ENCODE data around the gene BDNF. TPM values are rescaled to one million over a fixed set of nuclear protein-coding genes. Genes with fewer than 3 reads are reported as not detected.
"Not testable (repeated sequence)": the region's sequence is repeated elsewhere in the genome, so short reads cannot be mapped to it uniquely, and the experiment has no call there.

Gene BDNF
- total RNA-seq, 1 donor from 2014 or later = 12.6 TPM

GRCh38 chr11:27677108-27677507 lies 23.1 kb downstream of the BDNF start:
- FAIRE-seq (no peak), DNase-seq (ENCODE audit: low spot score in 2 of 2) (no peak)

GRCh38 chr11:27673979-27674663 lies 26.1 kb downstream of the BDNF start:
- FAIRE-seq (no peak), DNase-seq (ENCODE audit: low spot score in 2 of 2) (no peak)

DNA sequence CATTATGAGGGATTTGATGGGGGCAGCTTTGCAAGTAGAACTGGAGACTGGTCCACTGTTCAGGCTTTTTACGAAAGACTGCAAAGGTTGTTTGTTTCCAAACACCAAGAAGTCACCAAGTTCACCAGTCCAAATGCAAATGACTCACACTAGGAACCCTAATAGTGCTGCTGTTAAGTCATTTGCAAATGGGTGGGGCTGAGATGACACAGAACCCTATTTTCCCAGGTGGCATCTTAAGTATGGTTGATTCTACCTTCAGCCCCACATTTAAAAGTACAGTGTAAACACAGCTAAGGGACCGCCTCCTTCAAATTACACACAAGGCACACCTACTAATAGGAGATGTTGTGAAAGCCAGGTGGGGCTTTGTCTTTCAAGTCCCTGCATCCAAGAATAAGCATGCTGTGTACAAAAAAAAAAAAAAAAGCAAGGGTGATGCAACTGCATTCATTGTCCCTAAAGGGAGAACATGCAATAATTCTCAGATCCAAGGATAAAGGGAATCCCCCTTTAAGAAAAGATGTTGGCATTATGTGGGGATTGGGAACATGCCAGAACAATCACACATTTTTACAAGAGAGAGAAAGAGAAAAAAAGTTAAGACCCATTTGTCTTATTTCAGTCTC lies 27.3 kb downstream of the BDNF start:
- DNase-seq (ENCODE audit: low spot score in 2 of 2) (no peak), FAIRE-seq (no peak)

DNA sequence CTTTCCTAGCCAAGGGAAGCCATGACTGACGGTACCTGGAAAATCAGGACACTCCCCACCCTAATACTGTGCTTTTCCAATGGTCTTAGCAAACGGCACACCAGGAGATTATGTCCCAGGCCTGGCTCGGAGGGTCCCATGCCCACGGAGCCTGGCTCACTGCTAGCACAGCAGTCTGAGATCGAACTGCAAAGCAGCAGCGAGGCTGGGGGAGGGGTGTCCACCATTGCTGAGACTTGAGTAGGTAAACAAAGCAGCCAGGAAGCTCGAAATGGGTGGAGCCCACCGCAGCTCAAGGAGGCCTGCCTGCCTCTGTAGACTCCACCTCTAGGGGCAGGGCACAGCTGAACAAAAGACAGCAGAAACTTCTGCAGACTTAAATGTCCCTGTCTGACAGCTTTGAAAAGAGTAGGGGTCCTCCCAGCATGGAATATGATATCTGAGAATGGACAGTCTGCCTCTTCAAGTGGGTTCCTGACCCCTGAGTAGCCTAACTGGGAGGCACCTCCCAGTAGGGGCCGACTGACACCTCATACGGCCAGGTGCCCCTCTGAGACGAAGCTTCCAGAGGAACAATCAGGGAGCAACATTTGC lies 34.6 kb downstream of the BDNF start:
- DNase-seq (ENCODE audit: low spot score in 2 of 2); FAIRE-seq: not testable (repeated sequence)

- no peak for DNase-seq (ENCODE audit: low spot score in 2 of 2)
- no peak for FAIRE-seq
Observed at GRCh38 chr11:27663326-27663725, 36.9 kb downstream of the BDNF start.

- FAIRE-seq = no peak
- DNase-seq (ENCODE audit: low spot score in 2 of 2) = no peak
Observed at GRCh38 chr11:27660171-27660570, 40.1 kb downstream of the BDNF start.

DNA sequence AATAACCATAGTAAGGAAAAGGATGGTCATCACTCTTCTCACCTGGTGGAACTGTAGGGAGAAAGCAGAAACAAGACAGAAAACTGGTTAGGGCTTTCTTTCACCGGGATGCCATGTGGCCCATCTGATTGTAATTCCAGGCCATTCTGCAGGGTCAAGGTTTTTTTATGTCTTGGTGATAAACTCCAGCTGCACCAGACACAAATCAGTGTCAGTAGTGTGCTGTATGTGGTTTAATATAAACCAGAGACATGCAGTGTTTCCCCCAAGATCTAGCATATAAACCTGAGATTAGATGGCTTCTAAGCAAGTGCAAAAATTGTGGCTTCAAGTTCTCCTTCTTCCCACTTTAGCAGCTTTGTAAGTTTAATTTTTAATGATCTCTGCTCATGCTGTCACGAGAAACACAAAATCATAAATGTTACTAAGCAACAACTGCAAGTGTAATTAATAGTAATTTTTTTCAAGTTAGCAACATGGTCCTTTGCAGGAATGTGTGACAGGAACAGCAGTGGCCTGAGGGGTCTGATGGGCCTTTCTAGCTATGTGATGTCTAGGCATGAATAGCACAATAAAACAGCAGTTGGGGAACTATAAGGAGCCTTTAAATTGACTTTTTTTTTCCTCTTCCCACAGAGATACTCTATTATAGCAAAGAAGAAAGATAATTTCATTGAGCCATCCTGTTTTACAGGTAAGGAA lies 41.6 kb downstream of the BDNF start:
- FAIRE-seq (no peak), DNase-seq (ENCODE audit: low spot score in 2 of 2) (no peak)

- FAIRE-seq (no peak), DNase-seq (ENCODE audit: low spot score in 2 of 2) (no peak)
Observed at GRCh38 chr11:27656806-27657483, 43.3 kb downstream of the BDNF start.

DNA sequence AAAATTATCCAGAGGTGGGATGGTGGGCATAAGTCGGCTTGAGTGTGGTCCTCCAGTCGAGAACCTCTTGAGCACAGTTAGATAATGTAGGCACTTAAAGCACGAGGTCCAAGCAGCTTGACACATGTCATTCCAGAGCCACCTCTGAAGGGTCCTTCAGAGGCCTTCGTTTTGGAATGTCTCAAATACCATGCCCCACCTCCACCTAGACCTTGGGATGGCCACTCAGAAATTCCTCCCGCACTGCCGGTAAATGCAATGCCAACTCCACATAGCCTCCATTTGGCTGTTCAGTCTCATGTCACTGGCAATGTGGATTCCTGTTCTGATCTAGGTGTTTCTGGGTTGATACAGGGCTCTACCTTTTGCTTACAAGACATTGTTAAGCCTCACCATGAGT lies 43.9 kb downstream of the BDNF start:
- DNase-seq (ENCODE audit: low spot score in 2 of 2) = no peak
- FAIRE-seq = no peak

DNA sequence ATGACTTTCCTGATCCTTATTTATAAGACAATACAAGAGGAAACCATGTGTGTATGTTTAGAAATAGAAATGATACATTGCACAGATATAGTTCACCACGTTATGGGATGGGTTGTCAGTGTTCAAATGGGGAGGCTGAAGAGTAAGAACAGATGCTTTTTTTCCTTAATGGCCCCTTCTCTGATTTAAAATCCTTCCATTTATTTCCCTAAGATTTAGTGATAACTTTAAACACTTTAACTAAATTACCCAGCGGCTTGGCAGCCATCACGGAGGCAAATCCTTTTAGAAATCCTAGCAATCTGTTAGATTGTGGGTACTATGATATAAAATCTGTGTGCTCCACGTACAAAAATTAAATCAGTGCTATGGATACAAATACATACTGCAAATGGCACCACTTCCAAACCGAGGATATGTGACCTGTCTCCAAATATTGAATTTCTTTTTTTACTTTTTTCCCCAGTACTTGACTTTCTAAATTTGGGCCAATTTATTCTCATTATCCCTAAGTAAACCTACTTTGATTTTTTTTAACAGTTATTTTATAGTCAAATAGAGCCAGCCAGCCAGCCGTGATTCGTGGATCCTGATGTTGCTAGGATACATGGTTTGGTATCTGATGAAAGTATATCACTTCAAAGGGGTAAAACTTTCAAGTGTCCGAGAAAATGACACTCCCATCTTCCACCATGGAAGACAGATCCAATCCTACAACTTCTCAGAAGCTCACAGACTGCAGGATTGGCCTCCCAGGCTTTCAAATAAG lies 46.1 kb downstream of the BDNF start:
- DNase-seq (ENCODE audit: low spot score in 2 of 2) = no peak
- no peak for FAIRE-seq

DNA sequence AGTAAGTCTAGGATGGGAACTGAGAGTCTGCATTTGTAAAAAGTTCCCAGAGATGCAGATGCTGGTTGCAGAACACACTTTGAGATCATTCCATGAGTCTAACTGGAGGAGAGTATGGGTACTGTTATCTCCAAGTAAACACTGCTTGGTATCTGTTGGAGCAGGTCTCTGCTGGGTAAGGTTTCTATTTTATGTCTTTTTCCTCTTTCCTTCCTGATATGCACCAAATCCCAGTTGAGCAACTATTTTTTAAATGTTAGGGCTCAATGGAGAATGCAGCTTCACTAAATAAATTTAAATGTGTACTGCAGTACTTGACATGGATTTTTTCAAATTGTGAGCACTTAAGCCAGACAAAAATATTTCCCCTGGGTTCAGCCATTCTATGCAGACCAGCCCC lies 48.5 kb downstream of the BDNF start:
- DNase-seq (ENCODE audit: low spot score in 2 of 2) (no peak), FAIRE-seq (no peak)

DNA sequence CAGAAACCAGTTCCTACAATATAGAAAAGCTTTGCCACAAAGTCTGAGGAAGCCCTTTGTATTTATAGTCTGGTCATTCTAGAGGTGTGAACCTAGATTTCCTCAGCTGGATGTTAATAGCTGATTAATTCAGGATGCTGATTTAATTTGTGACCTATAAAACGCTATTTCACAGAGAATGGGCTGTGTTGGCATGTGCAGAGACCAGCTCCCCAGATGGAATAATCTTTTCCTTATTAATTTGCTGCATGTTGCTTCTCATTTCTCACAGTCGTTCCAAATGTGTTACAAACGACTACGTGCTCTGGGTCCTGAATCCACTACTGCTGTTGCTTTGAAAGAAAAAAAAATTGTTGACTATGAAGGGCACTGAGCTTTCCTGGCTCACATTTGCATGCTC lies 49.3 kb downstream of the BDNF start:
- no peak for FAIRE-seq

DNA sequence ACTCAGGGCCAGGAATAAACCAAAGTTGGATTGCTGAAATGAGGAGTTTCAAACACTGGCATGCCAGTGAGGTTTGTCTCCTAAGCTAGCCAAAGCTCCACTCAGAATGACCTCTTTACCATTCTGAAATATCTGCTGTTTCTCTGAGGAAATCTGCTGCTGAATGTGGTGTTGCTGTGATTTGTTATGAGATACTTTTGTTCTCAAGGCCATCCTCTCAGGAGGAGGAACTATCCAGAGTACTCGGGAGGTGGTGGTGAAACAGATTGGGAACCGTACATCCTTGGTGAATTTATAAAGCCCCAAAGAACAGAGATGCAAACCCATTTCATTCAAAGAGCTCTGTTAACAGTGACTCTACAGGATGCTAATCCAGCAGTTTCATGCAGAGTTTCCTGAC lies 50.5 kb downstream of the BDNF start:
- FAIRE-seq = no peak
- no peak for DNase-seq (ENCODE audit: low spot score in 2 of 2)

More for the DNA sequence above, 49.3 kb downstream of the BDNF start:
- DNase-seq (ENCODE audit: low spot score in 2 of 2) = no peak

GRCh38 chr11:27648840-27649239 lies 51.4 kb downstream of the BDNF start:
- FAIRE-seq (no peak), DNase-seq (ENCODE audit: low spot score in 2 of 2) (no peak)

- DNase-seq (ENCODE audit: low spot score in 2 of 2) (no peak), FAIRE-seq (no peak)
Observed at GRCh38 chr11:27646051-27646818, 54.0 kb downstream of the BDNF start.

DNA sequence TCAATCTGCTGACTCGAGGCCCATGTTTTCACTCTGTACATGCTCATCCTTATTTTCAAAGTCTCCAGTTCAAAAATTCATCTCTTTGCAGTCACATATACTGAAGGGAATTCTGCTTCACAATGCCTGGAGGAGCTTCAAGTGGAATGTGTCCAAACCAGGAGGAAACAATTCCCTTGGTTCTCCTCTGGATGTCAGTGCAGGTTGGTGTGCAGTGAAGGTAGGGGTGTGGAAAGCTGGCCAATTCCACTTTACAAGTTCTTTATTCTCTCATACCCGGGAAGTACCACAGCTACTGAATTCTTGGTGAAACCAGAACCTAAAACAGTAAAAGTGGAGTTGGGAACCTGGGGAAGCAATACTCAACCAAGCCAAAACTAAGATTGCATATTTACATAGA lies 57.3 kb downstream of the BDNF start:
- DNase-seq (ENCODE audit: low spot score in 2 of 2) = no peak
- no peak for FAIRE-seq

DNA sequence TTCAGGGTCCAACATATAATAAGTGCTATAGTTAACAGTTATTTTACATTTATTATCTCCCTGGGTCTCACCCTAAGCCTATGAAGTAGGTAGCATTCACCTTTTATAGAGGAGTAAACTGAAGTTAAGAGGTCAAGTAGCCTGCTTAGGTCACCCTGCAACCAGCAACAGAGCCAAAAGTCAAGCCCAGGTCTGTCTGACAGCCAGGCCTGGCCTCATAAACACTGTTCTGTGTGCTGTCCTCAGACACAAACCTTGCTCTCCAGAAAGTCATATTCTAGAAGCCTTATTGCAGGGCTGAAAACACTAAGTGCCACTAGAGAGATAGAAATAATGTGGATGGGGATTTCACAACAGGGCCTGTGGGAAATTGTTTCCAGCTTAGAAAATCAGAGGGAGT lies 59.3 kb downstream of the BDNF start:
- no peak for DNase-seq (ENCODE audit: low spot score in 2 of 2)
- FAIRE-seq = no peak

- no peak for FAIRE-seq
Observed at GRCh38 chr11:27635567-27636037, 64.7 kb downstream of the BDNF start.

DNA sequence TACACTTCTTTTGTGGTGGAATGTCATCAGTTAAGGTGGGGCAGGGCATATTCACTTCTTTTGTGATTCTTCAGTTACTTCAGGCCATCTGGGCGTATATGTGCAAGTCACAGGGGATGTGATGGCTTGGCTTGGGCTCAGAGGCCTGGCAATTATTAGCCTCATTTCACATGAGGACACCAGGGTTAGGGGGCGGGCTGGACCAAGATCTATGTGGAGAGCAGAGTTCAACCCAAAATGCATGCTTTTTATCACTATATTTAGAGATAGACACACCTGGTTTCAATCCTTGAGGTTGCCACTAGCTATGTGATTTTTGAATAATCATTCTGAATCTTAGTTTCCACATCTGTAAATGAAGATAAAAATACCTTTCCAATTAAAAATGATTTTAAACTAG lies 65.5 kb downstream of the BDNF start:
- DNase-seq (ENCODE audit: low spot score in 2 of 2); FAIRE-seq: not testable (repeated sequence)

More at GRCh38 chr11:27635567-27636037, 64.7 kb downstream of the BDNF start:
- no peak for DNase-seq (ENCODE audit: low spot score in 2 of 2)

All from frontal cortex (tissue), 4 donors.